Mesodermal cell (in vitro differentiated cells): ENCODE measurements around the gene SNORC.
A peak's percentile ranks its signal among the peaks of the same experiment; 100 is the strongest.

Source experiments
- H3K27ac ChIP-seq: 2 replicates; pipeline ENCODE4 v1.7.0; 2013; ENCODE audit warnings: mild to moderate bottlenecking, low read depth, low read length, moderate library complexity; ENCODE audit not compliant: severe bottlenecking
- H3K36me3 ChIP-seq: 2 replicates; pipeline ENCODE4 v1.7.1; 2013; ENCODE audit warnings: mild to moderate bottlenecking, low read length, moderate library complexity; ENCODE audit not compliant: control insufficient read depth, insufficient read depth
- H3K4me1 ChIP-seq: one replicate; pipeline ENCODE4 v1.7.1; 2013; ENCODE audit warnings: mild to moderate bottlenecking, low read length; ENCODE audit not compliant: insufficient read depth, control insufficient read depth, poor library complexity, severe bottlenecking
- H3K4me3 ChIP-seq: 2 replicates; pipeline ENCODE4 v1.7.0; 2013; ENCODE audit warnings: low read length, control low read depth, mild to moderate bottlenecking; ENCODE audit not compliant: insufficient read depth, poor library complexity, severe bottlenecking; ENCODE audit errors: extremely low read depth
- H3K9me3 ChIP-seq: 2 replicates; pipeline ENCODE4 v1.7.1; 2013; ENCODE audit warnings: mild to moderate bottlenecking, low read length, moderate library complexity; ENCODE audit not compliant: control insufficient read depth
- WGBS, 2 experiments: methylation state at CpG; one replicate each; pipeline ENCODE4 v1.1.5; 2013; ENCODE audit warnings: missing lambda C conversion rate in 2 of 2; ENCODE audit not compliant: insufficient coverage in 2 of 2; 5-methylcytosine and 5-hydroxymethylcytosine counted together

SNORC gene

DNA sequence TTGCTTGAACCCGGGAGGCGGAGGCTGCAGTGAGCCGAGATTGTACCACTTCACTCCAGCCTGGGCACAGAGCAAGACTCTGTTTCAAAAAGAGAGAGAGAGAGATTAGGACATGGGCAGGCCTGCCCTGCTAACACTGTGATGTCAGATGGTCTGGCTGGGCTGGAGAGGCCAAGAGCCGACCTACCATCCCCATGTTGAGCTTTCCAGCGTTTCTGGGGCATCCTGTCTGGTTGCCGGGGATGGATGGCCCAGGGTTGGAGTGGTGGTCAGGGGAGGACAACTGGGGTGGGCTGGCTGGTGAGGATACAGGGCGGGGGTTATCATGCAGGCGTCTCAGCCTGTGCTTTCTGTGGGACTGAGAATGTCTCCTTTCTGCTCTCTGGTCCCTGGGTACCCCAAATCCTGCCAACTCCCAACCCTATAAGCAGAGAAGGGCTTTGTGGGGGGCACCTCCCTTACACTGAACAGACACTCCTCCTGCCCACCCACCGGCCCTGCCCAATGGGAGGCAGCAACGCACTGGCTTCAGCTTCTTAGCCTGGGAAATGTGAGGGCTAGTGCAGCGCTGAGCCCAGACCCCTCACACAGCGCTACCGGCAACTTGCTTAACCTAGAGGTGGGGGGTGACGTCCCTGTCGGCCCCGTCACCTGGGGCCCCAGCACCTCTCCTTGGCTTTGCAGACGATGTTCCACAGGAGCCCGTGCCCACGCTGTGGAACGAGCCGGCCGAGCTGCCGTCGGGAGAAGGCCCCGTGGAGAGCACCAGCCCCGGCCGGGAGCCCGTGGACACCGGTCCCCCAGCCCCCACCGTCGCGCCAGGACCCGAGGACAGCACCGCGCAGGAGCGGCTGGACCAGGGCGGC lies 5.4 kb downstream of the SNORC start:
- H3K9me3 ChIP-seq, result no peaks in the 10 kb centered on the region
- H3K36me3 ChIP-seq, result no peaks in the 10 kb centered on the region
- no peak overlapping the region for H3K4me3 ChIP-seq
- no peaks in the 10 kb centered on the region for H3K4me1 ChIP-seq
- 30 to 47% methylated on average over 9 to 22 of the region's 37 CpGs for WGBS, 2 experiments
- H3K27ac ChIP-seq, result no peak overlapping the region

DNA sequence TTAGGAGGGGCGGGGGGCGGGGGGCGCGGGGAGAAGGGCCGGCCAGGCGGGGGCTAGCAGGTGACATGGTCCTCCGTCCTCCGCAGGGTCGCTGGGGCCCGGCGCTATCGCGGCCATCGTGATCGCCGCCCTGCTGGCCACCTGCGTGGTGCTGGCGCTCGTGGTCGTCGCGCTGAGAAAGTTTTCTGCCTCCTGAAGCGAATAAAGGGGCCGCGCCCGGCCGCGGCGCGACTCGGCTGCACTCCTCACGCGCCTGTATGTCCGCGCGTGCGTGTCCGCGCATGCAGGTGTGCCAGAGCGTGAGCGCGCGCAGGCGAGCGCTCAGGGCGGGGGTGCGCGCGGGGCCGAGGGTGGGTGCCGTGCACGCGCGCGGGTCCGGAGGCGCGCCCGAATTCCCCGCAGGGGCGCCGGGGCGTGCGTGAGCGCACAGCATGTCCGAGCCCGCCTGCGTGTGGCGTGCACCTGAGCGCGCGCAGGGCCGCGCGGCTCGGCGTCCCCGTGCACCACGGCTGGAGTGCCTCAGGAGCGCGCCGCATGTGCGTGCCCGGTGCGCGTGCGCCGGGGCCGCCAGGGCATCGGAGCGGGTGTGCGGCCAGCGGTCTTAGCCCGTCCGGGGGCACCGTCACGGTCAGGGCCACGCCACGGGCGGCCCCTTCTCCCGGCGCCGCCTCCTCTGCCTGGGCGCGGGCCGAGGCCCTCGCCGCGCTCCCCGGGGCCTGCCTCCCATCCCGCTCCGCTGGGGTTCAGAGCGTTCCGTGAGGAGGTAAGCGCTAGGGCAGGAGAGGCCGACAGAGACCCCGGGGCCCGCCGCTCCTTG lies 6.3 kb downstream of the SNORC start:
- H3K9me3 ChIP-seq, result no peaks in the 10 kb centered on the region
- no peaks in the 10 kb centered on the region for H3K36me3 ChIP-seq
- no peaks in the 10 kb centered on the region for H3K4me1 ChIP-seq
- H3K4me3 ChIP-seq, result peak overlapping the region; percentile 28
- H3K27ac ChIP-seq, result no peak overlapping the region
- 1% methylated on average over 89 to 103 of the region's 119 CpGs for WGBS, 2 experiments

DNA sequence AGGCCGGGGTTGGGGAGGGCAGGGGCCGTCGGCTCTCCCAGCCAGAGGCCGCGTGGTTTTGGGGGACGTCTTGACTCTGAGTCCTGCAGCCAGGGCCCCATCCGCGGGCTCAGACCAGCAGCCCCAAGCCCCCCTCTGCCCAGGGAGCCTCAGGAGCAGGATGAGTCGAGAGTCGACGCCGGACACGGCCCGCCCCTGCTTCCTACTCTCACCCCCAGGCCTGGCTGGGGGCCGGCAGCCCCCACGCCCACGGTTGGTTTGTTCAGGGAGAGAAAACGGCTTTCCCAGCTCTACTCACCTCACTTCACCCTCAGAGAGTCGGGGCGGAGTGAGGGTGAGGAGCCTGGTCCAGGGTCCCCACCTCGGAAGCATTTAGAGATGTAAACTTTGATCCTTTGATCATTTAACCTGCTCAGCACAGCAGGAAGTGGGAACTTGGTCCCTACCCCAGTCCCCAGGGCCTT lies 6.9 kb downstream of the SNORC start:
- H3K4me1 ChIP-seq, result no peaks in the 10 kb centered on the region
- 18 to 20% methylated on average over 8 of the region's 21 CpGs for WGBS, 2 experiments
- no peak overlapping the region for H3K27ac ChIP-seq
- H3K36me3 ChIP-seq, result no peaks in the 10 kb centered on the region
- no peaks in the 10 kb centered on the region for H3K9me3 ChIP-seq
- peak overlapping the region; percentile 28 for H3K4me3 ChIP-seq

DNA sequence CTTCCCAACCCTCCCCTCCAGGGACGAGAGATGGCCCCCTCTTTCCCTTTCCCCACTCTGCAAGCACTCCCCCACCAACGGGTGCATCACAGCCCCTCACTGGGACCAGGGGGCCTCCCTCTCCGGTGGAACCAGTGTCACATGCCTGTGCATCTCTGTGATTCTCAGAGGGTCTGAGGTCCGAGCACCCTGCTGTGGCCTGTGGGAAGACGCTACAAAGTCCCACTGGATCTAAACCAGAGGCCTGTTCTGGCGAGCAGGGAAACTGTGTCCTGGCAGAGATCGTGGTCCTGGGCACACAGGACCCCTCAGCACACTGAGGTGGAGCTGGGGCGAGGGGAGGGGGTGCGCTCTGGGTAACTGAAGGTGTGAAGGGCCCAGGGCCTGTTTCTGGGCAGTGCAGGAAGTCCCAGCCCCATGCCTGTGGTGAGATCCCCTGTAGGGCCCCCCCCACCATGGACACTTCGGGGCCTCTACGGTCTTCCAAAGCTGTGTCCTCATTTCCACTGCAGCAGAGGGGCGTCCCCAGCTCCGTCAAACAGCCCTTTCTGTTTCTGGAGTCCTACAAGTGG lies 8.0 kb downstream of the SNORC start:
- no peaks in the 10 kb centered on the region for H3K36me3 ChIP-seq
- 89 to 96% methylated on average over 11 to 13 of the region's 13 CpGs for WGBS, 2 experiments
- no peak overlapping the region for H3K27ac ChIP-seq
- H3K4me1 ChIP-seq, result no peaks in the 10 kb centered on the region
- H3K4me3 ChIP-seq, result no peak overlapping the region
- no peaks in the 10 kb centered on the region for H3K9me3 ChIP-seq

DNA sequence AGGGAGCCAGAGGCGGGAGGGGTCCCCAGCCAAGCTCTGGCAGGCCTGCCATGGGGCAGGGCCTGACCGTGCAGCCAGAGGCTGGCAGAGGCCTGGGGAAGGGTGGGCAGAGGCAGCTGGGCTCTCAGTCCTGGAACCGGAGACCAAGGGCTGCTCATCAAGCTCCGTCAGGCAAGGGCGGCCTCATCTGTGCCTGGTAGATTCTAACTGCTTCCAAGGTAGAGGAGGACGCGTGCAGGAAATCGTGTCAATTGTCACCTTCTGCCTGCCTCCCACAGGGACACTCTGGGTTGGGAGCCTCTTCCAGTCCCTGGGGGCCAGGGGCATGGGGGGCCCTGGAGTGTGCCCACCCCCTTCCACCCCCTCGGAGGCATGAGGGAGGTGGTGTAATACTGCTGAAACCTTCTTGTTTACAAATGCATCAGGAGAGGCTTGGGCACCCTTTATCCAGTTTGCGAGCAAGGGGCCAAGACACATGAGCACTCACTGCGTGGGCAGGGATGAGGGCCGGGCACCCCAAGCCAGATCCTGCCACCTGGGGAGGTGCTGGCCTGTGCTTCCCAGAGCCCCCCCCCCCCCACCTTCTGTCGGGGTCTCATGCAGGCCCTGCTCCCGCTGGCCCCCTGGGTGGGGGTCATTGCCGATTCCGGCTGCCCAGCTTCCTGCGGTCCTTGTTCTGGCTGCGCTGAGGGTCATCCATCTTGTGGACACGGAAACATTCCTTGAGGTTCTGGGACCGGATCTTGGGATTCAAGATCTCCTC lies 9.0 kb downstream of the SNORC start:
- H3K9me3 ChIP-seq, result no peaks in the 10 kb centered on the region
- no peak overlapping the region for H3K27ac ChIP-seq
- H3K36me3 ChIP-seq, result no peaks in the 10 kb centered on the region
- H3K4me1 ChIP-seq, result no peaks in the 10 kb centered on the region
- no peak overlapping the region for H3K4me3 ChIP-seq
- 95% methylated on average over 14 to 18 of the region's 20 CpGs for WGBS, 2 experiments

DNA sequence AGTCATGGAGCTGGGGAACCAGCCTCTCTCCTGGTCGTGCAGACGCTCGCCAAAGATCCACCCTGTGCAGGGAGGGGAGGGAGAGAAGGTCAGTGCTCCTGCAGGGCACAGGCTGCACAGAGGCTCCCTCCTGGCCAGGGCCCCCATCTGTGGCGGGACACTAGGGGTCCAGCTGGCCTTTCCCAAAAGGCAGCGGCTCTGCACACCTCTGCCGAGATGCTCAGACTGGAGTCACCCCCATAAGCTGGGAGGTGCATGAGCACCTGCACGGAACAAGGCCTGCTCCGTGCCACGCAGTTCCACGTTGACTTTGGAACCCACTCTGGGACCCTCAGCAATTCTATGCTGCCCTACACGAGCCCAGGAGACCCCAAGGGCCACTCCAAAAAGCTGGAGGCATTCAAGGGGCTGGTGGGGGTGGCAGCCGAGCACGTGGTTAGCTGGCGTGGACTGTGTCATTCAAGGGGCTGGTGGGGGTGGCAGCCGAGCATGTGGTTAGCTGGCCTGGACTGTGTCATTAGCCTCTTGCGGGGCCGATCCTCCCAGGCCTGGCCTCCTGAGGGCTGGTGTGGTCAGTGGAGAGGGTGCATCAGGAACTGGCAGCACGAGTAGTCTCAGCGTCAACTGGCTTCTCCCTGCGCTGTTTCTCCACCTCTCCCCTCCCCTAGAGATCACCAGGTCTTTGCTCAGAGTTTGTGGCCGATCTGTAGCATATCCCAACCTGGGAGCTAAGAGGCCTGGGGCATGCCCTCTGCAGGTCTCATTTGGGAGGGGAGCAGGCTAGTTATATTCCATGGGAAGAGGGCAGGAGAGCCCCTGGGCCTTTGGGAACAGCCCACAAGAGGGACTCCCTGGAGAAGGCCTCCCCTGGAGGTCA lies 9.8 kb downstream of the SNORC start:
- Histone ChIP-seq H3K4me3 (no peak overlapping the region), H3K4me1 (no peaks in the 10 kb centered on the region), H3K9me3 (no peaks in the 10 kb centered on the region), H3K36me3 (no peaks in the 10 kb centered on the region), H3K27ac (no peak overlapping the region)
- 90 to 92% methylated on average over 16 to 21 of the region's 21 CpGs for WGBS, 2 experiments

DNA sequence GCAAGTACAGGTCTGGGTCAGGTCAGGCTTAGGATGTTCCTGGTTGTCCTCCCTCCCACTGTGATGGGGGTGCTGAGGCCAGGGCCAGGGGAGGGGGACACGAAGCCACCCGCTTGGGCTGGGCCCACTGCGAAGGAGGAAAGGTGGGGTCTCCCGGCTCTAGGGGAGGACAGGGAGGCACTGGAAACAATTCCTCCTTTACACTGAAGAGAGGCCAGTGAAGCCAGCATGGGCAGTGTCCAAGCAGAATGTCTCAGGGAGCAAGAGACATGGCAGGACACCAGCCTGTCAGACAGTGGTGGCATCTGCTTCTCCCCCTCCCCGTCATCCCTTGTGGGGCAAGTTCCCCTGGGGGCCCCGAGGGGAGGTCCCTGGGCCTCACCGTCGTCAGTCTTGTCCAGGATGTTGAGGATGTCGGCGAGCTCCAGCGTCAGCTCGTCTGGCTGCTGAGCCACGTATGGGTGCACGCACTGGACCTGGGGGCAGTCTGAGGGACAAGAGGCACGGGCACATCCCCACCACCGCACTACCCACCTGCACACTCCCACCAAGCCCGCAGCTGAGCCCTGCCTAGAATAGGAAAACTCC lies 10.8 kb downstream of the SNORC start:
- Histone ChIP-seq H3K9me3 (no peaks in the 10 kb centered on the region), H3K27ac (no peak overlapping the region), H3K4me1 (no peaks in the 10 kb centered on the region), H3K36me3 (no peaks in the 10 kb centered on the region), H3K4me3 (no peak overlapping the region)
- 91 to 92% methylated on average over 6 to 13 of the region's 17 CpGs for WGBS, 2 experiments

DNA sequence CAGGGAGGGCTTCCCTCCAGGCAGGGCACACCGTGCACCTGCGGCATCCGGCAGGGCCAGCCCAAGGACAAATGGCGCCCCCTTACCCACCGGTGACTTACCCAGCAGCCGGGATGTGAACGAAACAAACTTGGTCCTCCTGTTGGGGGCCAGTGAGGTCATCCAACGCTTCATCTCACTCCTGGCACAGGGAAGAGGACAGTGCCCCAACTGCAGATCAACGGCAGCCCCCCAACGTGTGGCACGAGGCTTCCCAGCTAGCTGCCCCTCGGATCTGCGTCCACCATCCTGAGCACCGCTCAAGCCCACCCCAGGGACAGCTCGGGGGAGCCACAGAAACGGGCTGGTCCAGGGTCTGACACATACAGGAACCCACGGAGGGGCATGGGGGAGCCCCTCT lies 12.0 kb downstream of the SNORC start:
- WGBS, 2 experiments, result 93 to 97% methylated on average over 11 to 15 of the region's 17 CpGs
- H3K27ac ChIP-seq, result no peak overlapping the region
- H3K36me3 ChIP-seq, result no peaks in the 10 kb centered on the region
- H3K9me3 ChIP-seq, result no peaks in the 10 kb centered on the region
- H3K4me3 ChIP-seq, result no peak overlapping the region
- no peaks in the 10 kb centered on the region for H3K4me1 ChIP-seq

DNA sequence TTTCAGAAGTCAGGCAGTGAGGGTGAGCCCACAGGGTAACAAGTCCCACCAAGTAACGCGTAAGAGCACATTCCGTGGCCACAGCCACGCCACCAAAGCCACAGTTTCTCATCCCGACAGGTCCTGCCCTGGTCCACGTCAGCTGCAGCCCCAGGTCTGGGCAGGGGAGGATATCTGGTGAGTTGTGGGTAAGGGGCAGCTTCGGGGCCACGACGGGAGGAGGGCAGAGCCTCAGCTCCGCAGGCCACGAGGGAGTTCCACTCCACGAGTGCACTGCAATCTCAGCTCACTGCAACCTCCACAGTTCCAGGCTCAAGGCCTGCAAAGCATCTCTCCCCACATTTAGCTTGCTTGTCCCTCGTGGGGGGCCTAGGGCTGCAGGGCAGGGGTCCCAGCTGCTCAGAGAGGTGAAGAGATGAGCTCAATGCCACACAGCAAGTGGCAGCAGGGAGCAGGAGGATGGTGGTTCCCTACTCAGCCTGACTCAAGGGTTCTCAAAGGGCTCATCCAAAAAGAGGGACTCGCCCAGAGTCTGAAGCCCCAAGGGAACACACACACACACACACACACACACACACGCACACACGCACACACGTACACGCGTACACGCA lies 12.5 kb downstream of the SNORC start:
- Histone ChIP-seq H3K4me1 (no peaks in the 10 kb centered on the region), H3K36me3 (no peaks in the 10 kb centered on the region), H3K27ac (no peak overlapping the region), H3K9me3 (no peaks in the 10 kb centered on the region), H3K4me3 (no peak overlapping the region)
- 95% methylated on average over 13 to 18 of the region's 20 CpGs for WGBS, 2 experiments
